SK-N-SH (cell line): ENCODE results near the gene NEMF. TPM values are rescaled to one million over a fixed set of nuclear protein-coding genes. Genes with fewer than 3 reads are reported as not detected.
"Not testable (repeated sequence)": the region's sequence is repeated elsewhere in the genome, so short reads cannot be mapped to it uniquely, and the experiment has no call there.

Experiments
- CTCF ChIA-PET: fragments of 300-600, 350-600 bp; formaldehyde crosslinking; extraction: SDS; loops from one replicate; lab custom pipeline; 2021; lab: Yijun Ruan, JAX
- POLR2A ChIA-PET: fragments of 350-600 bp; sonication (Branson Sonifier 250); formaldehyde crosslinking; extraction: SDS; loops from one replicate; lab custom pipeline; 2020; ENCODE audit warnings: antibody characterized with exemption, inconsistent platforms; lab: Yijun Ruan, JAX
- DNase-seq: peaks from one replicate; pipeline ENCODE4 v3.0.0; 2012
- H2AFZ ChIP-seq: fragments of 200-600 bp; sonication (generic); 2 replicates; pipeline ENCODE4 v1.8.1; 2016; ENCODE audit warnings: antibody characterized with exemption, mild to moderate bottlenecking, low read depth
- H3F3A ChIP-seq: fragments of 200-600 bp; sonication (generic); replicated peaks from 2 replicates; pipeline ENCODE3; 2016; ENCODE audit warnings: antibody characterized with exemption, mild to moderate bottlenecking; ENCODE audit not compliant: insufficient read depth
- H3K27ac ChIP-seq, 2 experiments: fragments of 200-500 bp in 1 of 2; fragments of 200-600 bp in 1 of 2; sonication (Bioruptor generic) in 1 of 2; sonication (generic), shearing (Covaris generic) in 1 of 2; 2 replicates each; pipeline versions ENCODE4 v1.5.1 to v1.6.1; 2014 to 2016; ENCODE audit warnings: low read depth in 2 of 2, inconsistent platforms in 1 of 2, low read length in 1 of 2, mild to moderate bottlenecking in 1 of 2, mixed read lengths in 1 of 2
- H3K27me3 ChIP-seq: fragments of 200-600 bp; sonication (generic), shearing (Covaris generic); 2 replicates; pipeline ENCODE4 v1.6.1; 2016; ENCODE audit warnings: mixed run types; ENCODE audit not compliant: insufficient read depth
- H3K36me3 ChIP-seq, 2 experiments: fragments of 200-500 bp in 1 of 2; fragments of 200-600 bp in 1 of 2; sonication (Bioruptor generic) in 1 of 2; sonication (generic) in 1 of 2; replicated peaks in 1 of 2; 2 replicates each; pipeline versions ENCODE3 to v1.5.1; 2014 to 2016; ENCODE audit warnings: low read length in 1 of 2, mild to moderate bottlenecking in 1 of 2; ENCODE audit not compliant: insufficient read depth in 2 of 2, control insufficient read depth in 1 of 2
- H3K4me1 ChIP-seq, 2 experiments: fragments of 200-500 bp in 1 of 2; fragments of 200-600 bp in 1 of 2; sonication (Bioruptor generic) in 1 of 2; sonication (generic), shearing (Covaris generic) in 1 of 2; 2 replicates each; pipeline versions ENCODE4 v1.5.1 to v1.6.1; 2014 to 2016; ENCODE audit warnings: low read depth in 1 of 2, low read length in 1 of 2, mixed run types in 1 of 2; ENCODE audit not compliant: insufficient read depth in 2 of 2, control insufficient read depth in 1 of 2
- H3K4me2 ChIP-seq: fragments of 200-600 bp; sonication (generic), shearing (Covaris generic); 2 replicates; pipeline ENCODE4 v1.6.1; 2017; ENCODE audit warnings: mixed run types
- H3K4me3 ChIP-seq, 2 experiments: fragments of 200-500 bp in 1 of 2; fragments of 200-600 bp in 1 of 2; sonication (Bioruptor generic) in 1 of 2; sonication (generic), shearing (Covaris generic) in 1 of 2; 2 replicates each; pipeline versions ENCODE4 v1.5.1 to v1.8.1; 2014 to 2016; ENCODE audit warnings: low read depth in 2 of 2, inconsistent platforms in 1 of 2, low read length in 1 of 2, mild to moderate bottlenecking in 1 of 2, mixed read lengths in 1 of 2, moderate library complexity in 1 of 2
- H3K79me2 ChIP-seq: fragments of 200-600 bp; sonication (generic); 2 replicates; pipeline ENCODE4 v1.8.1; 2017; ENCODE audit warnings: mild to moderate bottlenecking; ENCODE audit not compliant: insufficient read depth
- H3K9ac ChIP-seq: fragments of 200-600 bp; sonication (generic); 2 replicates; pipeline ENCODE4 v1.6.1; 2017; ENCODE audit warnings: mixed run types
- H3K9me2 ChIP-seq: fragments of 200-600 bp; sonication (generic); 2 replicates; pipeline ENCODE4 v1.6.1; 2017; ENCODE audit warnings: mixed run types
- H3K9me3 ChIP-seq: fragments of 200-600 bp; sonication (generic); 2 replicates; pipeline ENCODE4 v1.6.1; 2017; ENCODE audit warnings: mixed run types, mild to moderate bottlenecking, moderate library complexity
- H4K20me1 ChIP-seq: fragments of 200-600 bp; sonication (generic); 2 replicates; pipeline ENCODE4 v1.6.1; 2017; ENCODE audit warnings: mild to moderate bottlenecking, mixed run types; ENCODE audit not compliant: insufficient read depth
- MXI1 ChIP-seq: IDR thresholded peaks from 2 replicates; pipeline ENCODE4 v1.6.1; 2012; ENCODE audit warnings: mild to moderate bottlenecking, low read depth, low read length, improper control_type of control experiment
- RAD21 ChIP-seq: IDR thresholded peaks from 2 replicates; pipeline ENCODE4 v1.6.1; 2012; ENCODE audit warnings: mild to moderate bottlenecking, low read length
- TAF1 ChIP-seq: IDR thresholded peaks from 2 replicates; pipeline ENCODE4 v1.6.1; 2012; ENCODE audit warnings: low read depth, mild to moderate bottlenecking, low read length, moderate library complexity, borderline replicate concordance
- YY1 ChIP-seq: IDR thresholded peaks from 2 replicates; pipeline ENCODE4 v1.4.0; 2012; ENCODE audit warnings: low read depth, mild to moderate bottlenecking
- WGBS: methylation state at CpG from one replicate; pipeline ENCODE4 v1.1.6; 2017; ENCODE audit warnings: low lambda C conversion rate; 5-methylcytosine and 5-hydroxymethylcytosine counted together
- polyA plus RNA-seq, 3 experiments: library from polyadenylated mRNA; depleted of rRNA; stranded (reverse); fragments of >200 nt; gene quantifications; 2 replicates each; pipeline ENCODE4 v1.2.3, GENCODE V29; 2012
- TF ChIP-seq, protein P1 (sequence below): fragments of 200-600 bp; sonication (generic); IDR thresholded peaks from 2 replicates; pipeline ENCODE4 v1.6.1; 2017; ENCODE audit warnings: antibody characterized with exemption, mild to moderate bottlenecking, moderate library complexity

Gene NEMF
- polyA plus RNA-seq, 1 of the 3 experiments (the other 2 are of a cell fraction): 14.0 TPM

DNA sequence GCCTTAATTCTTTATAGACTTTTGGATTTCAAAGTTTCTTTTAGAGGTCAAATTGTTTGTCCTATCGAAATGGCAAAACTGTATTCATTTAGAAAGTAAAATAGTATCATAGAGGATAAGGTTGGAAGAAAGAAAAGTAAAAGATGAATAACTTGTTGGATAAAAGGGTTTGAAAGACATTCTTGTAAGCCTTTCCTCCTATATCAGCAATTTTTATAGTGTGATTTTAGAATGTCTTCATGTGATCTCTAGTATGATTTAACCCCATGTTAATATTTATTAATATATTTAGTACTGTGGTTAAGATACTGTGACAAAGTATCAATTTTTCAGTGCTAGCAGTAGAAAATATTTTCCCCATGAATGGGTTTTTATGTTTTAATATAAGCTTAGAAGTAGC lies 44.8 kb upstream of the NEMF start:
- CTCF ChIA-PET: interaction anchor here (1.4 kb wide), 1 partner anchor 35 kb away, joined by 5 read pairs; no protein-coding TSS in a partner anchor
- H3K79me2 ChIP-seq: peaks cover 91% of the 10 kb centered on the region
- TF ChIP-seq RAD21 (no peak), TAF1 (no peak)
- TF ChIP-seq, all 33 proteins: peak for 0
- Histone ChIP-seq H3K27ac (peak overlapping the region in 1 of 2 experiments; percentile 98; a peak in 2 of 4 replicates), H3K4me2 (peak overlapping the region; percentile 72), H3K36me3 (peaks cover 32 to 53% of the 10 kb centered on the region in 2 experiments), H3K9me3 (no peaks in the 10 kb centered on the region), H3F3A (peaks cover 53% of the 10 kb centered on the region), H3K9me2 (no peaks in the 10 kb centered on the region), H3K27me3 (no peaks in the 10 kb centered on the region), H3K4me3 (peak overlapping the region; percentile 85 to 91; a peak in 3 of 4 replicates), H3K9ac (peak overlapping the region; percentile 98), H3K4me1 (peaks cover 15 to 20% of the 10 kb centered on the region in 2 experiments; a peak in 3 of 4 replicates), H2AFZ (no peak overlapping the region), H4K20me1 (peaks cover 38% of the 10 kb centered on the region)
- WGBS: 34% methylated on average over 1 of the region's 1 CpG
- POLR2A ChIA-PET: no interaction called here
- DNase-seq: no peak

- no peak for TF ChIP-seq MXI1
- TF ChIP-seq, protein P1, sequence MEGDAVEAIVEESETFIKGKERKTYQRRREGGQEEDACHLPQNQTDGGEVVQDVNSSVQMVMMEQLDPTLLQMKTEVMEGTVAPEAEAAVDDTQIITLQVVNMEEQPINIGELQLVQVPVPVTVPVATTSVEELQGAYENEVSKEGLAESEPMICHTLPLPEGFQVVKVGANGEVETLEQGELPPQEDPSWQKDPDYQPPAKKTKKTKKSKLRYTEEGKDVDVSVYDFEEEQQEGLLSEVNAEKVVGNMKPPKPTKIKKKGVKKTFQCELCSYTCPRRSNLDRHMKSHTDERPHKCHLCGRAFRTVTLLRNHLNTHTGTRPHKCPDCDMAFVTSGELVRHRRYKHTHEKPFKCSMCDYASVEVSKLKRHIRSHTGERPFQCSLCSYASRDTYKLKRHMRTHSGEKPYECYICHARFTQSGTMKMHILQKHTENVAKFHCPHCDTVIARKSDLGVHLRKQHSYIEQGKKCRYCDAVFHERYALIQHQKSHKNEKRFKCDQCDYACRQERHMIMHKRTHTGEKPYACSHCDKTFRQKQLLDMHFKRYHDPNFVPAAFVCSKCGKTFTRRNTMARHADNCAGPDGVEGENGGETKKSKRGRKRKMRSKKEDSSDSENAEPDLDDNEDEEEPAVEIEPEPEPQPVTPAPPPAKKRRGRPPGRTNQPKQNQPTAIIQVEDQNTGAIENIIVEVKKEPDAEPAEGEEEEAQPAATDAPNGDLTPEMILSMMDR: peak; percentile 14; the same call in 1 of the 2 replicates
- Histone ChIP-seq H4K20me1 (peaks cover 38% of the 10 kb centered on the region), H3K27ac (peak overlapping the region in 1 of 2 experiments; percentile 98; a peak in 3 of 4 replicates), H3K9me3 (no peaks in the 10 kb centered on the region), H3K9me2 (no peaks in the 10 kb centered on the region), H3K36me3 (peaks cover 32 to 53% of the 10 kb centered on the region in 2 experiments), H3K79me2 (peaks cover 89% of the 10 kb centered on the region), H3F3A (peaks cover 57% of the 10 kb centered on the region), H3K27me3 (no peaks in the 10 kb centered on the region), H3K4me3 (peak overlapping the region; percentile 85 to 91; a peak in 3 of 4 replicates), H2AFZ (no peak overlapping the region), H3K4me2 (peak overlapping the region; percentile 72), H3K9ac (peak overlapping the region; percentile 98), H3K4me1 (peaks cover 15 to 22% of the 10 kb centered on the region in 2 experiments)
- DNase-seq: peak; percentile 21
- WGBS: 44% methylated on average over 5 of the region's 5 CpGs
- POLR2A ChIA-PET: no interaction called here
- CTCF ChIA-PET: interaction anchor here (1.4 kb wide), 1 partner anchor 35 kb away, joined by 5 read pairs; no protein-coding TSS in a partner anchor
Measured at GRCh38 chr14:49896966-49897365, 44.4 kb upstream of the NEMF start.

DNA sequence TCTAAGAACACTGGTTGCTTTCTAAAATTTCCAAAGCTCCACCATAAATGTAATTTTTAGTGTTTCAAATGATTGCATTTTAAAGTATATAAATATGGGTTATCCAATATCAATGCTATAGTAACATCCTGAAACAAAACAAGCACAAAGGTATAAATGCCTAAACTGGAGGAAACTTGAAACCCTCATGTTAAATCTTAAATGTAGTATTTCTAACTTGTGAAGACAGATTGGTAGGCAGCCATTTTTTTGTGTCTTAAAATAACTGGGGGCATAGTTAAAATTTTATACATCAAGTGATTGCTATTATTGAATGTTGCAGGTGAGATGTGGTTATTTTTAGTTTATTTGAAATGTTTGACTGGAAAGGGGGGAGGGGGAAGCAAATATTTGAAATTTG lies 43.7 kb upstream of the NEMF start:
- CTCF ChIA-PET: interaction anchor here (0.8 to 1.4 kb wide), 5 partner anchors 16 to 209 kb away, joined by 3 to 4 read pairs (median 3); no protein-coding TSS in a partner anchor
- H3K27me3 ChIP-seq, POLR2A ChIA-PET, H3K9me3 ChIP-seq, DNase-seq, H3K9me2 ChIP-seq, H2AFZ ChIP-seq: not testable (repeated sequence)
- Histone ChIP-seq H3K4me3 (peak overlapping the region; percentile 85 to 91; a peak in 3 of 4 replicates), H3K27ac (peak overlapping the region in 1 of 2 experiments; percentile 98; a peak in 3 of 4 replicates), H3F3A (peaks cover 56% of the 10 kb centered on the region), H4K20me1 (peaks cover 38% of the 10 kb centered on the region), H3K9ac (peak overlapping the region; percentile 98), H3K79me2 (peaks cover 91% of the 10 kb centered on the region), H3K36me3 (peaks cover 32 to 53% of the 10 kb centered on the region in 2 experiments), H3K4me2 (peak overlapping the region; percentile 72), H3K4me1 (peaks cover 19 to 27% of the 10 kb centered on the region in 2 experiments)
- peak; percentile 22; the same call in 1 of the 2 replicates for TF ChIP-seq YY1
